Choroid plexus epithelial cell (primary cell): ENCODE measurements around the gene SIGLEC6.

Experiments
- DNase-seq: peaks from one replicate; pipeline ENCODE4 v3.0.0-alpha.2; 2010; ENCODE audit warnings: low read depth
- H3K4me3 ChIP-seq: 2 replicates; pipeline ENCODE4 v1.5.1; 2011; ENCODE audit warnings: low read depth, mild to moderate bottlenecking, control low read depth, low read length, moderate library complexity
- TF ChIP-seq, protein P1 (sequence below): conservative IDR thresholded peaks from 2 replicates; pipeline ENCODE4 v1.5.1; 2011; ENCODE audit warnings: low read depth, mild to moderate bottlenecking, control low read depth, inconsistent platforms, low read length, moderate library complexity

The SIGLEC6 gene

DNA sequence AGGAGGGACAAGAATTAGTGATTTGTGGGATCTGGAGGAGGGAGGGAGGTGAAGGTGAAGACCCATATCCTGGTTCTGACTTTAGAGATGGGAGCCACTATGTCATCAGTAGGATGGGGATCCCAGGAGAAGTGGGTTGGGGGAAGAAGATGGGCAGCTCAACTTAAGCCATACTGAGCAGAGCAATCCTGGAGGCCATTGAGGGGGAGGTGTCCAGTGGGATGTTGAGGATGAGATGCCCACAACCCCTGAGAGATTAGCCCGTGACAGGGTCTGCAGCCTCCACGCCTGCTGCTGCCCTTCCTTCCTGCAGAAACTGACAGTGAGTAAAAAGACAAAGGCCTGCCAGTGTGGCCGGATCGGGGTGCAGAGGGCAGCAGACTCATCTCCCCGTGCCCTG is 11.2 kb upstream of the SIGLEC6 start:
- TF ChIP-seq, protein P1, sequence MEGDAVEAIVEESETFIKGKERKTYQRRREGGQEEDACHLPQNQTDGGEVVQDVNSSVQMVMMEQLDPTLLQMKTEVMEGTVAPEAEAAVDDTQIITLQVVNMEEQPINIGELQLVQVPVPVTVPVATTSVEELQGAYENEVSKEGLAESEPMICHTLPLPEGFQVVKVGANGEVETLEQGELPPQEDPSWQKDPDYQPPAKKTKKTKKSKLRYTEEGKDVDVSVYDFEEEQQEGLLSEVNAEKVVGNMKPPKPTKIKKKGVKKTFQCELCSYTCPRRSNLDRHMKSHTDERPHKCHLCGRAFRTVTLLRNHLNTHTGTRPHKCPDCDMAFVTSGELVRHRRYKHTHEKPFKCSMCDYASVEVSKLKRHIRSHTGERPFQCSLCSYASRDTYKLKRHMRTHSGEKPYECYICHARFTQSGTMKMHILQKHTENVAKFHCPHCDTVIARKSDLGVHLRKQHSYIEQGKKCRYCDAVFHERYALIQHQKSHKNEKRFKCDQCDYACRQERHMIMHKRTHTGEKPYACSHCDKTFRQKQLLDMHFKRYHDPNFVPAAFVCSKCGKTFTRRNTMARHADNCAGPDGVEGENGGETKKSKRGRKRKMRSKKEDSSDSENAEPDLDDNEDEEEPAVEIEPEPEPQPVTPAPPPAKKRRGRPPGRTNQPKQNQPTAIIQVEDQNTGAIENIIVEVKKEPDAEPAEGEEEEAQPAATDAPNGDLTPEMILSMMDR: no peak
- DNase-seq: no peak
- H3K4me3 ChIP-seq: no peak overlapping the region

DNA sequence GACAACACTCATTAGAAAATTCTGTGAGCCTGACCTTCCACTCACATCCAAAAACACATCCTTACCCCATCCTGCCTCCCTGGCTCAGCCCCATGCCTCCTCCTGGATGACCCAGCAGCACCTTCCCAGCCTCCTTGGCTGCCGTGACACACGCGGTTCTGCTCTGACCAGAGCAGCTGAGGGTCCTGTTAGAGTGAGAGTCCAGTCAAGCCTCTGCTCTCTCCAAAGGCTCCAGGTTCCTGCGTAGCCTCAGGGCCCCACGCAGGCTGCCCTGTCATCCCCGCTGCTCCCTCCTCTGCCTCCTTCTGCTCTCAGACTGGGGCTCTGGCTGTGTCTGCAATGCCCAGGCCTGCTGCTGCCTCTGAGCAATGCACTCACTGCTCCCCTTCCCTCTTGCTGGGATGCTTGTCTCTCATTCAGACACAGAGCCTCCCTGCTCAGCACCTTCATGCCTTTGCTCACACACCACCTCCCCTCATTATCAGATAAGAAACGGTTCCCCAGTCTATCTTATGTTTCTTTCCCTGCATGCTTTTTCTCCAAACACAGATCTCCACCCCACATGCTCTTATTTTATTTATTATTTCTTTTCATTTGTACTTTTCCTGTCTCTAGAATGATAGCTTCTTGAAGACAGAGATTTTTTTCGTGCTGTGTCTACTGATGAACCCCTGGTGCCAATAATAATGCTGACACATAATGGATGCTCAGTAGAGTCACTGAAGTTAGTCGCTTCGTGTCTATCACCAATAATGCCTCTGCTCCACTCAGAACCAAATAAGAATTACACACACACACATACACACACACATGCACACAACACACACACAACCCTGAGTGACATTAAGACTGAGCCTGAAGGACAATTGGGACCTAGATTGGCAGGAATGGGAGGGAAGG is 10.2 kb upstream of the SIGLEC6 start:
- no peak for DNase-seq
- TF ChIP-seq, protein P1: no peak
- no peak overlapping the region for H3K4me3 ChIP-seq

DNA sequence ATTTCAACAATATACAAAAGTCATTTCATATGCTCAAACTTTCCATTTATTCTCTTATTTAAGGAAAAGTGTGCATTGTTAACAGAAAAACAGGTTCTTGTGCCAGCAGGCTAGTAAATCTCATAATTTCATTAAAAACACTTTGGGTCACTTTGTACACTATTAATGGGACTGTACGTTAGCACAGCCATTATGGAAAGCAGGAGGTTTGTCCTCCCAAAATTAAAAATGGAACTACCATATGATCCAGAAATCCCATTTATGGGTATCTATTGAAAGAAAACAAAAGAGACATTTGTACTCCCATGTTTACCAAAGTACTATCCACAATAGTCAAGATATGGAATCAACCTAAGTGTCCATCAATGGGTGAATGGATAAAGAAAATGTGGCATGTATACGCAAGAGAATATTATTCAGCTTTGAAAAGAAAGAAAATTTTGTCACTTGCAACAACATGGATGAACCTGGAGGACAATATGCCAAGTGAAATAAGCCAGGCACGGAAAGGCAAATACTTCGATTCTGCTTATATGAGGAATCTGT is 8.4 kb upstream of the SIGLEC6 start:
- no peak overlapping the region for H3K4me3 ChIP-seq
- TF ChIP-seq, protein P1: no peak
- no peak for DNase-seq

DNA sequence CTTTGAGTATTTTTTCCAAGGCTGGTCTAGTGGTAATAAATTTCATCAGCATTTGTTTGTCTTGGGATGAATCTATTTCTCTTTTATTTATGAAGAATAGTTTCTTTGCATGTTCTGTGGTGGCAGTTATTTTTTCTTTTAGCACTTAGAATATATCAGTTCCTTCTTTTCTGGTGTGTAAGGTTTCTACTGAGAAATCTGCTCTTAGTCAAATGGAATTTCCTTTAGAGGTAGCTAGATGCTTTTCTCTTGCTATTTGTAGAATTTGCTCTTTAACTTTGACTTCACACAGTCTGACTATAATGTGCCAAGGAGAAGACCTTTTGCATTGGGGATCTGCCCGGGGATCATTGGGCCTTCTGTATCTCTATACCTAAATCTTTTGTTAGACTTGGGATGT is 4.1 kb upstream of the SIGLEC6 start:
- TF ChIP-seq, protein P1: no peak
- no peak overlapping the region for H3K4me3 ChIP-seq
- DNase-seq: no peak

DNA sequence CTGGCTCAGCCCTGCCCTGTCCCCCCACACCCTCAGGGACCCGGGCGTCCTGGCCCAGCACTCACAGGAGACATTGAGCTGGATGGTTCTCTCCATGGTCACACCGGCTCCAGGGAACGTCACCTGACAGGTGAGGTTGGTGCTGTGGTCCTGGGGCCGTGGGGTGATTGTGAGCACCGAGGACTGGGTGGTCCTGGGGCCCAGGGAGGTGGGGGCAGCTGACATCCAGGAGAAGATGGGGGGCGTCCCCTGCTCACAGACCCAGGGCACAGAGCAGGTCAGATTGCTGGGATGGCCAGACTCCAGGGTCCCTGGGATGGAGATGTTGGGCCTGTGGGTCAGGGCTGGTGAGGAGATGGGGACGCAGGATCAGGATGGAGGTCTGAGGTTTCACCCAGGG is 854 bp downstream of the SIGLEC6 start:
- no peak overlapping the region for H3K4me3 ChIP-seq
- no peak for DNase-seq
- TF ChIP-seq, protein P1: no peak

DNA sequence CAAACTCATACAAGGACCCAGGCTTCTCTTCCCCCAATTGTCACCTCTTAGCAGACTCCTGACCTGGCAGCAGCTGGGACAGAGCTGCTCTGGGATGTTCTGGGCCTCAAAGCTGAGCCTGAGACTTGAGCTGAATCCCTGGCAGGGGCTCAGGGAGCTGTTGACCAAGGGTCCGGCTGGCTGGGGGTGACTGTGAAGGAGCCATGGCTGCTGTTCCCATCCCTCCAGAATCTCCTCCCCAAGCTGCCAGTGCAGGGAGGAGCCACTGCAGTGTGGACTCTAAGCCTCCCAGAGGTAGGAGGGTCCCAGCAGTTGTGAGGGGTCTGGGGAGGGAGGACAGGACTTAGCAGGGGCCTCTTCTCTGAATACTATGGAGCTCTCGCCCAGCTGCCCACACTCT is 2.2 kb downstream of the SIGLEC6 start:
- DNase-seq: no peak
- H3K4me3 ChIP-seq: no peak overlapping the region
- TF ChIP-seq, protein P1: no peak

DNA sequence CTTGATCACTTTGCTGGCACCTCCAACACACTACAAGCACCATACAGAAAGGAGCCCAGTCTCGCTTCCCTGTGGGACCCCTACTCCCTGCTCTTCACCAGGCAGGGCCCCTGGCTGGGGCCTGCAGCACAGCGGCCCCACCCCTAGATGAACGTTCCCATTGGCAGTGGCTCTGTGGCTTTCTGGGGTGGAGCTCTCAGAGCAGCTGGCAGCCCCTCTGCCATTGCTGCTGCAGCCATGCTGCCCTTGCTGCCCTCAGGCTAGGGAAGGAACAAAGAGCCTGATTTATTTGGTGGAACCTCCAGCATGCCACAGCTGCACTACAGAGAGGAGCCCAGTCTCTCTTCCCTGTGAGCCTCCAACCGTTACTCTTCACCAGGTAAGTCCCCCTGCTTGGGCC is 5.8 kb downstream of the SIGLEC6 start:
- TF ChIP-seq, protein P1: no peak
- no peak for DNase-seq
- no peak overlapping the region for H3K4me3 ChIP-seq
